ENCODE measurements around the gene CDK2AP2. TPM values are rescaled to one million over a fixed set of nuclear protein-coding genes. Genes with fewer than 3 reads are reported as not detected.

Gene CDK2AP2
- total and polyA plus RNA-seq, 9 of the 15 experiments (the other 6 are each of a cell fraction or from before 2014, with no cell fraction given), result 4.4 to 47.4 (median 21.7) TPM

DNA sequence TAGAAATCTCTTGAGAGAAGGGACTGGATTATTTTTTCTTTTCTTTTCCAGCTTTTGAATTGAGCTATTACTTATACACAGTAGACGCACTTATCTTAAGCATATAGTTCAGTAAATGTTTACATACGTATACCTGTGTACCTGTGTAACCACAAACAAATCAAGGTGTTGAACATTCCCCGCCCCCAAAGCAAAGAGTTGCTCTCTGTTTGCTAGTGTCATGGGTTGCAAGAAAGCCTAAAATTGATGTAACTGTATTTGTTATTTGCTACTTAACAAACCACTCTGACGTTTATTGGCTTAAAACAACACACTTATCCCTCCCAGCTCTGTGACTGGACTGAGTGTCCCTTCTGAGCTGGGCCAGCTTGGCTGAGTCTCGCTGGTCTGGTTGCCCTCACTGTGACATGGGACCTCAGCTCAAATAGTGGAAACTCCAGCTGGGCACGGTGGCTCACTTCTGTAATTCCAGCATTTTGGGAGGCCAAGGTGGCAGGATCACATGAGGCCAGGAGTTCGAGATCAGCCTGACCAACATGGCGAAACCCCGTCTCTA is 40.7 kb upstream of the CDK2AP2 start:
- Histone ChIP-seq H3K9ac (ENCODE audit: insufficient read depth in 1 of 2, low read depth in 2 of 2, low read length in 2 of 2) (no peak overlapping the region), H3K9me3 (replicated peaks; ENCODE audit: control insufficient read depth, insufficient read depth, low read depth, low read length) (no peaks in the 10 kb centered on the region; the same call in 1 of the 2 replicates), H3K4me1 (replicated peaks in 1 of 2; ENCODE audit: control insufficient read depth in 2 of 2, insufficient read depth in 2 of 2, low read length in 2 of 2) (peaks cover 9 to 11% of the 10 kb centered on the region in 2 experiments; a peak in 3 of 5 replicates), H3K79me2 (ENCODE audit: control insufficient read depth, insufficient read depth, low read length) (no peaks in the 10 kb centered on the region), H3K36me3 (ENCODE audit: control insufficient read depth, insufficient read depth, low read length) (no peaks in the 10 kb centered on the region), H3K9me1 (ENCODE audit: control insufficient read depth, insufficient read depth, low read length) (no peaks in the 10 kb centered on the region), H3K27me3 (ENCODE audit: control insufficient read depth in 2 of 2, insufficient read depth in 2 of 2, low read length in 2 of 2) (no peaks in the 10 kb centered on the region), H3K27ac (ENCODE audit: extremely low read depth, low read depth, low read length) (no peak overlapping the region), H3K4me2 (ENCODE audit: insufficient read depth, low read length) (no peak overlapping the region), H4K20me1 (replicated peaks; ENCODE audit: control insufficient read depth, insufficient read depth, low read length) (no peaks in the 10 kb centered on the region), H3K4me3 (no peak overlapping the region), H2AFZ (ENCODE audit: low read depth, low read length) (no peak overlapping the region)
- in situ Hi-C loops (cut with MboI) (loop anchor here (25.0 kb wide), 1 partner anchor 1139 kb away; the partner anchor contains the start of gene GAL), intact Hi-C loops (cut with micrococcal nuclease) (no loop called here)
- POLR2A ChIA-PET, result interaction anchor here (0.9 kb wide), 2 partner anchors 8 to 34 kb away, joined by 3 to 4 read pairs; no protein-coding TSS in a partner anchor
- WGBS (ENCODE audit: insufficient coverage, low coverage, missing lambda C conversion rate), result 26% methylated on average over 9 of the region's 9 CpGs
- CTCF ChIA-PET (ENCODE audit: low intra/inter-chr PET ratio), result no interaction called here
- ATAC-seq (no peak), FAIRE-seq (no peak), DNase-seq (ENCODE audit: extremely low read depth in 1 of 4, low spot score in 3 of 4) (peak in 1 of 4 experiments; percentile 2)
- no TSS peak for BruUV-seq (replicated peaks)
- TF ChIP-seq SMARCB1 (IDR thresholded peaks at IDR 0.05; ENCODE audit: insufficient read length, low read depth) (no peak), POLR2B (IDR thresholded peaks at IDR 0.05; ENCODE audit: low read depth, partially characterized antibody) (no peak), NCOR1 (IDR thresholded peaks at IDR 0.05) (no peak), NFE2 (IDR thresholded peaks at IDR 0.05; ENCODE audit: low read depth) (no peak), FOXJ2 (tag; IDR thresholded peaks at IDR 0.05) (no peak), SLC30A9 (CRISPR knock-in tag; IDR thresholded peaks at IDR 0.05) (no peak), HDGF (IDR thresholded peaks at IDR 0.05) (no peak), MCM2 (IDR thresholded peaks at IDR 0.05; ENCODE audit: low read depth) (no peak), SOX6 (IDR thresholded peaks at IDR 0.05) (no peak), FUS (optimal IDR thresholded peaks at IDR 0.05; ENCODE audit: low read depth, low read length) (no peak), HMGN3 (IDR thresholded peaks at IDR 0.05; ENCODE audit: borderline replicate concordance, extremely low read depth, insufficient read length, low read depth, low read length) (no peak), GABPB1 (CRISPR knock-in tag; IDR thresholded peaks at IDR 0.05) (no peak), EZH2 (IDR thresholded peaks at IDR 0.05; ENCODE audit: borderline replicate concordance, low read depth, low read length) (no peak), SETDB1 (IDR thresholded peaks at IDR 0.05; ENCODE audit: low read length) (no peak), KLF13 (tag; IDR thresholded peaks at IDR 0.05; ENCODE audit: borderline replicate concordance, low read depth) (no peak), ZNF764 (CRISPR knock-in tag; IDR thresholded peaks at IDR 0.05; ENCODE audit: low read depth) (no peak), TRIM25 (IDR thresholded peaks at IDR 0.05; ENCODE audit: borderline replicate concordance) (no peak), ZNF79 (CRISPR knock-in tag; IDR thresholded peaks at IDR 0.05; ENCODE audit: low read depth) (no peak)
- TF ChIP-seq, protein P1, sequence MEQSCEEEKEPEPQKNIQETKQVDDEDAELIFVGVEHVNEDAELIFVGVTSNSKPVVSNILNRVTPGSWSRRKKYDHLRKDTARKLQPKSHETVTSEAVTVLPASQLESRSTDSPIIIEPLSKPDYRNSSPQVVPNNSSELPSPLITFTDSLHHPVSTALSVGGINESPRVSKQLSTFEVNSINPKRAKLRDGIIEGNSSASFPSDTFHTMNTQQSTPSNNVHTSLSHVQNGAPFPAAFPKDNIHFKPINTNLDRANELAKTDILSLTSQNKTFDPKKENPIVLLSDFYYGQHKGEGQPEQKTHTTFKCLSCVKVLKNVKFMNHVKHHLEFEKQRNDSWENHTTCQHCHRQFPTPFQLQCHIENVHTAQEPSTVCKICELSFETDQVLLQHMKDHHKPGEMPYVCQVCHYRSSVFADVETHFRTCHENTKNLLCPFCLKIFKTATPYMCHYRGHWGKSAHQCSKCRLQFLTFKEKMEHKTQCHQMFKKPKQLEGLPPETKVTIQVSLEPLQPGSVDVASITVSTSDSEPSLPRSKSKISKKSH (CRISPR knock-in tag; IDR thresholded peaks at IDR 0.05), result no peak
- TF ChIP-seq, protein P2, sequence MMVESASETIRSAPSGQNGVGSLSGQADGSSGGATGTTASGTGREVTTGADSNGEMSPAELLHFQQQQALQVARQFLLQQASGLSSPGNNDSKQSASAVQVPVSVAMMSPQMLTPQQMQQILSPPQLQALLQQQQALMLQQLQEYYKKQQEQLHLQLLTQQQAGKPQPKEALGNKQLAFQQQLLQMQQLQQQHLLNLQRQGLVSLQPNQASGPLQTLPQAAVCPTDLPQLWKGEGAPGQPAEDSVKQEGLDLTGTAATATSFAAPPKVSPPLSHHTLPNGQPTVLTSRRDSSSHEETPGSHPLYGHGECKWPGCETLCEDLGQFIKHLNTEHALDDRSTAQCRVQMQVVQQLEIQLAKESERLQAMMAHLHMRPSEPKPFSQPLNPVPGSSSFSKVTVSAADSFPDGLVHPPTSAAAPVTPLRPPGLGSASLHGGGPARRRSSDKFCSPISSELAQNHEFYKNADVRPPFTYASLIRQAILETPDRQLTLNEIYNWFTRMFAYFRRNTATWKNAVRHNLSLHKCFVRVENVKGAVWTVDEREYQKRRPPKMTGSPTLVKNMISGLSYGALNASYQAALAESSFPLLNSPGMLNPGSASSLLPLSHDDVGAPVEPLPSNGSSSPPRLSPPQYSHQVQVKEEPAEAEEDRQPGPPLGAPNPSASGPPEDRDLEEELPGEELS (CRISPR knock-in tag; IDR thresholded peaks at IDR 0.05; ENCODE audit: borderline replicate concordance), result no peak
